HepG2 (cell line): Measurements from ENCODE around the gene SIK3. TPM values are rescaled to one million over a fixed set of nuclear protein-coding genes. Genes with fewer than 3 reads are reported as not detected.

Source experiments
- AGO1 ChIP-seq: fragments of 200-400 bp; formaldehyde crosslinking; IDR thresholded peaks from 2 replicates; pipeline ENCODE4 v1.6.1; 2017; ENCODE audit warnings: mild to moderate bottlenecking, low read depth, low read length, moderate library complexity; ENCODE audit not compliant: poor library complexity, severe bottlenecking
- AGO2 ChIP-seq: fragments of 200-400 bp; formaldehyde crosslinking; optimal IDR thresholded peaks from 2 replicates; pipeline ENCODE3; 2017; ENCODE audit warnings: mild to moderate bottlenecking, low read depth, low read length, moderate library complexity
- ARNT2 ChIP-seq: sonication (generic); formaldehyde crosslinking; IDR thresholded peaks from 2 replicates; pipeline ENCODE4 v1.8.0; 2022; ENCODE audit warnings: mild to moderate bottlenecking, low read depth, missing genetic modification reagents, moderate library complexity
- ESRRA ChIP-seq: sonication (generic); formaldehyde crosslinking; IDR thresholded peaks from 2 replicates; pipeline ENCODE4 v1.5.1; 2020; ENCODE audit warnings: mild to moderate bottlenecking, low read depth, missing genetic modification reagents
- GMEB1 ChIP-seq: sonication (generic); formaldehyde crosslinking; IDR thresholded peaks from 2 replicates; pipeline ENCODE4 v1.5.1; 2020; ENCODE audit warnings: missing genetic modification reagents, mild to moderate bottlenecking, borderline replicate concordance
- HHEX ChIP-seq: IDR thresholded peaks from 2 replicates; pipeline ENCODE4 v1.6.1; 2016; ENCODE audit warnings: control low read depth
- HOXA5 ChIP-seq: sonication (generic); formaldehyde crosslinking; IDR thresholded peaks from 2 replicates; pipeline ENCODE4 v1.4.0; 2020; ENCODE audit warnings: missing genetic modification reagents
- MLXIP ChIP-seq: sonication (generic); formaldehyde crosslinking; IDR thresholded peaks from 2 replicates; pipeline ENCODE4 v1.9.0; 2021; ENCODE audit warnings: missing genetic modification reagents, borderline replicate concordance
- RAD21 ChIP-seq: fragments of 450-650 bp; formaldehyde crosslinking; IDR thresholded peaks from 2 replicates; pipeline ENCODE4 v1.5.0; 2020; ENCODE audit warnings: mild to moderate bottlenecking
- RBAK ChIP-seq: sonication (generic); formaldehyde crosslinking; IDR thresholded peaks from 2 replicates; pipeline ENCODE4 v1.5.1; 2020; ENCODE audit warnings: mild to moderate bottlenecking, missing genetic modification reagents
- ZBTB7B ChIP-seq: sonication (generic); formaldehyde crosslinking; IDR thresholded peaks from 2 replicates; pipeline ENCODE4 v1.4.0; 2020; ENCODE audit warnings: missing genetic modification reagents
- ZHX1 ChIP-seq: sonication (generic); formaldehyde crosslinking; IDR thresholded peaks from 2 replicates; pipeline ENCODE4 v1.8.1; 2022; ENCODE audit warnings: low read depth, mild to moderate bottlenecking, missing genetic modification reagents
- ZNF143 ChIP-seq: sonication (generic); formaldehyde crosslinking; IDR thresholded peaks from 2 replicates; pipeline ENCODE4 v1.4.0; 2020; ENCODE audit warnings: missing genetic modification reagents
- ZNF18 ChIP-seq: sonication (generic); formaldehyde crosslinking; IDR thresholded peaks from 2 replicates; pipeline ENCODE4 v1.8.0; 2022; ENCODE audit warnings: mild to moderate bottlenecking, missing genetic modification reagents; ENCODE audit not compliant: insufficient replicate concordance
- ZZZ3 ChIP-seq: sonication (generic); formaldehyde crosslinking; IDR thresholded peaks from 2 replicates; pipeline ENCODE4 v1.4.0; 2020; ENCODE audit warnings: missing genetic modification reagents, mild to moderate bottlenecking, borderline replicate concordance
- polyA plus RNA-seq, 8 experiments: library from polyadenylated mRNA; depleted of rRNA in 3 of 8; stranded (reverse) in 7 of 8; unstranded in 1 of 8; fragments of >200 nt; fragmentation: Illumina TruSeq in 4 of 8; extraction: Trizol in 4 of 8; gene quantifications; 2 replicates each; pipeline versions ENCODE4 v1.2.1 to v1.2.3, GENCODE V29; 2011 to 2016; ENCODE audit warnings: low read depth in 4 of 8, missing spikeins in 1 of 8, mixed read lengths in 1 of 8; ENCODE audit not compliant: insufficient read depth in 1 of 8
- total RNA-seq, 5 experiments: library from RNA; depleted of rRNA; stranded (reverse); fragments of >200 nt; fragmentation: Illumina TruSeq; extraction: Trizol; gene quantifications; 2 replicates each; pipeline ENCODE4 v1.2.3, GENCODE V29; 2016; ENCODE audit warnings: low read depth in 1 of 5

Gene SIK3
- total and polyA plus RNA-seq, 2 of the 13 experiments (the other 11 are each of a cell fraction or from before 2014, with no cell fraction given), result 5.7 to 9.8 TPM

GRCh38 chr11:117076941-117077691 lies 21.1 kb downstream of the SIK3 start (continued):
- TF ChIP-seq ZHX1 (CRISPR knock-in tag), result no peak
- TF ChIP-seq AGO2, result no peak
- TF ChIP-seq ZNF143 (CRISPR knock-in tag), result no peak
- no peak for TF ChIP-seq MLXIP
- TF ChIP-seq GMEB1 (CRISPR knock-in tag), result no peak; the same call in 1 of the 2 replicates
- no peak for TF ChIP-seq HOXA5 (CRISPR knock-in tag)
- no peak for TF ChIP-seq ZNF18 (CRISPR knock-in tag)
- TF ChIP-seq ARNT2, result 0 out of 2 replicates have a peak, but pooled peaks have one; percentile 26
- no peak for TF ChIP-seq ZBTB7B (CRISPR knock-in tag)
- peak; percentile 73 for TF ChIP-seq HHEX (CRISPR knock-in tag)
- TF ChIP-seq ESRRA, result no peak
- no peak for TF ChIP-seq RAD21
- TF ChIP-seq AGO1, result no peak
- TF ChIP-seq ZZZ3 (CRISPR knock-in tag), result no peak
- no peak for TF ChIP-seq RBAK (CRISPR knock-in tag)
